Hippocampal formation (tissue), 2 donors: ENCODE data around the gene GPC6.

Experiments
- DNase-seq, 2 donors: peaks; one replicate each; lab custom pipeline; 2025; lab: John Stamatoyannopoulos, UW

The GPC6 gene

GRCh38 chr13:94212196-94212595 is 985.6 kb downstream of the GPC6 start:
- no peak for DNase-seq

GRCh38 chr13:94214121-94214520 is 987.5 kb downstream of the GPC6 start:
- DNase-seq, result no peak

GRCh38 chr13:94214975-94215374 is 988.4 kb downstream of the GPC6 start:
- no peak for DNase-seq

GRCh38 chr13:94216476-94216875 is 989.9 kb downstream of the GPC6 start:
- DNase-seq, result no peak

- no peak for DNase-seq
Observed at GRCh38 chr13:94217370-94217769, 990.8 kb downstream of the GPC6 start.

- no peak for DNase-seq
Observed at GRCh38 chr13:94218537-94218936, 991.9 kb downstream of the GPC6 start.

GRCh38 chr13:94218951-94219350 is 992.3 kb downstream of the GPC6 start:
- DNase-seq, result no peak

- DNase-seq, result no peak
Observed at GRCh38 chr13:94224670-94225069, 998.1 kb downstream of the GPC6 start.

GRCh38 chr13:94227255-94227879 is 1000.8 kb downstream of the GPC6 start:
- DNase-seq, result no peak

- no peak for DNase-seq
Observed at GRCh38 chr13:94228763-94229162, 1002.2 kb downstream of the GPC6 start.

GRCh38 chr13:94232161-94232950 is 1005.7 kb downstream of the GPC6 start:
- DNase-seq, result no peak

GRCh38 chr13:94232956-94233355 is 1006.3 kb downstream of the GPC6 start:
- no peak for DNase-seq

- peak; percentile 3 to 4 for DNase-seq
Observed at GRCh38 chr13:94233401-94233800, 1006.8 kb downstream of the GPC6 start.

GRCh38 chr13:94233837-94234236 is 1007.2 kb downstream of the GPC6 start:
- DNase-seq, result no peak

GRCh38 chr13:94234738-94235137 is 1008.1 kb downstream of the GPC6 start:
- DNase-seq, result no peak

GRCh38 chr13:94236132-94236531 is 1009.5 kb downstream of the GPC6 start:
- DNase-seq, result no peak

- no peak for DNase-seq
Observed at GRCh38 chr13:94236872-94237271, 1010.3 kb downstream of the GPC6 start.

- DNase-seq, result no peak
Observed at GRCh38 chr13:94239135-94239534, 1012.5 kb downstream of the GPC6 start.

- no peak for DNase-seq
Observed at GRCh38 chr13:94242554-94242953, 1015.9 kb downstream of the GPC6 start.

GRCh38 chr13:94243551-94243950 is 1016.9 kb downstream of the GPC6 start:
- no peak for DNase-seq

GRCh38 chr13:94246495-94246894 is 1019.9 kb downstream of the GPC6 start:
- no peak for DNase-seq

GRCh38 chr13:94247890-94248289 is 1021.3 kb downstream of the GPC6 start:
- DNase-seq, result no peak

- no peak for DNase-seq
Observed at GRCh38 chr13:94248454-94249228, 1022.0 kb downstream of the GPC6 start.
